SK-N-SH (cell line): ENCODE results near the gene PFDN1. TPM values are rescaled to one million over a fixed set of nuclear protein-coding genes. Genes with fewer than 3 reads are reported as not detected.

Source experiments
- CTCF ChIA-PET: fragments of 300-600, 350-600 bp; formaldehyde crosslinking; extraction: SDS; loops from one replicate; lab custom pipeline; 2021; lab: Yijun Ruan, JAX
- POLR2A ChIA-PET: fragments of 350-600 bp; sonication (Branson Sonifier 250); formaldehyde crosslinking; extraction: SDS; loops from one replicate; lab custom pipeline; 2020; ENCODE audit warnings: antibody characterized with exemption, inconsistent platforms; lab: Yijun Ruan, JAX
- DNase-seq: peaks from one replicate; pipeline ENCODE4 v3.0.0; 2012
- H2AFZ ChIP-seq: fragments of 200-600 bp; sonication (generic); 2 replicates; pipeline ENCODE4 v1.8.1; 2016; ENCODE audit warnings: antibody characterized with exemption, mild to moderate bottlenecking, low read depth
- H3F3A ChIP-seq: fragments of 200-600 bp; sonication (generic); replicated peaks from 2 replicates; pipeline ENCODE3; 2016; ENCODE audit warnings: antibody characterized with exemption, mild to moderate bottlenecking; ENCODE audit not compliant: insufficient read depth
- H3K27ac ChIP-seq, 2 experiments: fragments of 200-500 bp in 1 of 2; fragments of 200-600 bp in 1 of 2; sonication (Bioruptor generic) in 1 of 2; sonication (generic), shearing (Covaris generic) in 1 of 2; 2 replicates each; pipeline versions ENCODE4 v1.5.1 to v1.6.1; 2014 to 2016; ENCODE audit warnings: low read depth in 2 of 2, inconsistent platforms in 1 of 2, low read length in 1 of 2, mild to moderate bottlenecking in 1 of 2, mixed read lengths in 1 of 2
- H3K27me3 ChIP-seq: fragments of 200-600 bp; sonication (generic), shearing (Covaris generic); 2 replicates; pipeline ENCODE4 v1.6.1; 2016; ENCODE audit warnings: mixed run types; ENCODE audit not compliant: insufficient read depth
- H3K36me3 ChIP-seq, 2 experiments: fragments of 200-500 bp in 1 of 2; fragments of 200-600 bp in 1 of 2; sonication (Bioruptor generic) in 1 of 2; sonication (generic) in 1 of 2; replicated peaks in 1 of 2; 2 replicates each; pipeline versions ENCODE3 to v1.5.1; 2014 to 2016; ENCODE audit warnings: low read length in 1 of 2, mild to moderate bottlenecking in 1 of 2; ENCODE audit not compliant: insufficient read depth in 2 of 2, control insufficient read depth in 1 of 2
- H3K4me1 ChIP-seq, 2 experiments: fragments of 200-500 bp in 1 of 2; fragments of 200-600 bp in 1 of 2; sonication (Bioruptor generic) in 1 of 2; sonication (generic), shearing (Covaris generic) in 1 of 2; 2 replicates each; pipeline versions ENCODE4 v1.5.1 to v1.6.1; 2014 to 2016; ENCODE audit warnings: low read depth in 1 of 2, low read length in 1 of 2, mixed run types in 1 of 2; ENCODE audit not compliant: insufficient read depth in 2 of 2, control insufficient read depth in 1 of 2
- H3K4me2 ChIP-seq: fragments of 200-600 bp; sonication (generic), shearing (Covaris generic); 2 replicates; pipeline ENCODE4 v1.6.1; 2017; ENCODE audit warnings: mixed run types
- H3K4me3 ChIP-seq, 2 experiments: fragments of 200-500 bp in 1 of 2; fragments of 200-600 bp in 1 of 2; sonication (Bioruptor generic) in 1 of 2; sonication (generic), shearing (Covaris generic) in 1 of 2; 2 replicates each; pipeline versions ENCODE4 v1.5.1 to v1.8.1; 2014 to 2016; ENCODE audit warnings: low read depth in 2 of 2, inconsistent platforms in 1 of 2, low read length in 1 of 2, mild to moderate bottlenecking in 1 of 2, mixed read lengths in 1 of 2, moderate library complexity in 1 of 2
- H3K79me2 ChIP-seq: fragments of 200-600 bp; sonication (generic); 2 replicates; pipeline ENCODE4 v1.8.1; 2017; ENCODE audit warnings: mild to moderate bottlenecking; ENCODE audit not compliant: insufficient read depth
- H3K9ac ChIP-seq: fragments of 200-600 bp; sonication (generic); 2 replicates; pipeline ENCODE4 v1.6.1; 2017; ENCODE audit warnings: mixed run types
- H3K9me2 ChIP-seq: fragments of 200-600 bp; sonication (generic); 2 replicates; pipeline ENCODE4 v1.6.1; 2017; ENCODE audit warnings: mixed run types
- H3K9me3 ChIP-seq: fragments of 200-600 bp; sonication (generic); 2 replicates; pipeline ENCODE4 v1.6.1; 2017; ENCODE audit warnings: mixed run types, mild to moderate bottlenecking, moderate library complexity
- H4K20me1 ChIP-seq: fragments of 200-600 bp; sonication (generic); 2 replicates; pipeline ENCODE4 v1.6.1; 2017; ENCODE audit warnings: mild to moderate bottlenecking, mixed run types; ENCODE audit not compliant: insufficient read depth
- ELF1 ChIP-seq: IDR thresholded peaks from 2 replicates; pipeline ENCODE4 v1.4.0; 2012
- EP300 ChIP-seq, 2 experiments: IDR thresholded peaks; 2 replicates each; pipeline versions ENCODE4 v1.4.0 to v1.6.1; 2012; ENCODE audit warnings: borderline replicate concordance in 1 of 2, low read depth in 1 of 2, low read length in 1 of 2
- EZH2phosphoT487 ChIP-seq: fragments of 200-600 bp; sonication (generic); IDR thresholded peaks from 2 replicates; pipeline ENCODE4 v1.6.1; 2017; ENCODE audit warnings: low read depth, mixed run types, mild to moderate bottlenecking, antibody characterized with exemption, moderate library complexity, borderline replicate concordance
- FOSL2 ChIP-seq: IDR thresholded peaks from 2 replicates; pipeline ENCODE4 v1.4.0; 2012; ENCODE audit warnings: low read depth, mild to moderate bottlenecking, moderate library complexity, borderline replicate concordance
- FOXM1 ChIP-seq: IDR thresholded peaks from 2 replicates; pipeline ENCODE4 v1.4.0; 2012; ENCODE audit warnings: low read depth, mild to moderate bottlenecking
- GABPA ChIP-seq: IDR thresholded peaks from 2 replicates; pipeline ENCODE4 v1.4.0; 2012; ENCODE audit warnings: low read depth, mild to moderate bottlenecking
- GATA2 ChIP-seq: sonication (generic); formaldehyde crosslinking; IDR thresholded peaks from 2 replicates; pipeline ENCODE4 v1.5.0; 2020; ENCODE audit warnings: mild to moderate bottlenecking, missing genetic modification reagents
- JUND ChIP-seq: IDR thresholded peaks from 2 replicates; pipeline ENCODE4 v1.4.0; 2012
- MEF2A ChIP-seq: IDR thresholded peaks from 2 replicates; pipeline ENCODE4 v1.4.0; 2012; ENCODE audit warnings: low read depth, borderline replicate concordance
- MXI1 ChIP-seq: IDR thresholded peaks from 2 replicates; pipeline ENCODE4 v1.6.1; 2012; ENCODE audit warnings: mild to moderate bottlenecking, low read depth, low read length, improper control_type of control experiment
- NFIC ChIP-seq: IDR thresholded peaks from 2 replicates; pipeline ENCODE4 v1.4.0; 2012; ENCODE audit warnings: borderline replicate concordance
- NRF1 ChIP-seq: IDR thresholded peaks from 2 replicates; pipeline ENCODE4 v1.6.1; 2012; ENCODE audit warnings: low read depth, mild to moderate bottlenecking, low read length
- POLR2AphosphoS5 ChIP-seq: IDR thresholded peaks from 2 replicates; pipeline ENCODE4 v1.6.1; 2012; ENCODE audit warnings: low read depth, low read length
- RXRA ChIP-seq: IDR thresholded peaks from 2 replicates; pipeline ENCODE4 v1.4.0; 2012; ENCODE audit warnings: low read depth, mild to moderate bottlenecking, borderline replicate concordance
- SIN3A ChIP-seq: IDR thresholded peaks from 2 replicates; pipeline ENCODE4 v1.6.1; 2012; ENCODE audit warnings: low read depth, mild to moderate bottlenecking, low read length, moderate library complexity, borderline replicate concordance
- TCF12 ChIP-seq: IDR thresholded peaks from 2 replicates; pipeline ENCODE4 v1.4.0; 2012
- TEAD4 ChIP-seq: IDR thresholded peaks from 2 replicates; pipeline ENCODE4 v1.4.0; 2012; ENCODE audit warnings: mild to moderate bottlenecking, borderline replicate concordance; ENCODE audit not compliant: insufficient read depth
- WGBS: methylation state at CpG from one replicate; pipeline ENCODE4 v1.1.6; 2017; ENCODE audit warnings: low lambda C conversion rate; 5-methylcytosine and 5-hydroxymethylcytosine counted together
- polyA plus RNA-seq, 3 experiments: library from polyadenylated mRNA; depleted of rRNA; stranded (reverse); fragments of >200 nt; gene quantifications; 2 replicates each; pipeline ENCODE4 v1.2.3, GENCODE V29; 2012
- TF ChIP-seq, protein P1 (sequence below): IDR thresholded peaks from 2 replicates; pipeline ENCODE4 v1.4.0; 2012; ENCODE audit warnings: low read depth, borderline replicate concordance
- TF ChIP-seq, protein P2 (sequence below): IDR thresholded peaks from 2 replicates; pipeline ENCODE4 v1.4.0; 2012; ENCODE audit warnings: low read depth
- TF ChIP-seq, protein P3 (sequence below): fragments of 200-600 bp; sonication (generic); IDR thresholded peaks from 2 replicates; pipeline ENCODE4 v1.6.1; 2017; ENCODE audit warnings: antibody characterized with exemption, mild to moderate bottlenecking, moderate library complexity
- TF ChIP-seq, protein P4 (sequence below): IDR thresholded peaks from 2 replicates; pipeline ENCODE4 v1.6.1; 2012; ENCODE audit warnings: mild to moderate bottlenecking, low read depth, low read length, moderate library complexity
- TF ChIP-seq, protein P5 (sequence below): IDR thresholded peaks from 2 replicates; pipeline ENCODE4; 2012

The PFDN1 gene
- polyA plus RNA-seq, 1 of the 3 experiments (the other 2 are of a cell fraction), result 55.2 TPM

DNA sequence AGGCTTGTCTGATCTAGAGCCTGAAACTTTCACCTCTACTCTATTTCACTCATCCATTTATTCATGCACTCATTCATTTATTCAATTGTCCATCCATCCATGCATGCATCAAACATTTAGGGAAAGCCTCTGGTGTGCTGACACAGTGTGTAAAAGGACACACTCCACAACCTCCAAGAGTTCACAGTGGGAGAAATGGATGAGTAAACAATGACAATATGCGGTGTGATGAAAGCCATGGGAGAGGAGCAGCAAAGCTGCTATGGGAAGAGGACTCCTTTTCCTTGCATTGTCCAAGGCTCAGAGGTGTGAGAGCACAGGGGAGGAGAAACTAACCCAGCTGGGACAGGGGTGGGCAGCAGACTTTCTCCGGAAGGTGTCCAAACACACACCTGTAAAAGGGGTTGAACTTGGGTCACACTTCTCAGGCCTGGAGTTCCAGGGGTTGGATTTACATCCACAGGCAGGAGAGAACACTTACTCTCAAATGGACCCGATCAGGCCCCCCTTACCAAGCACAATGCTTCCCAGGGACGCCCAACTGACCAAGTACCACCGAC is 21.2 kb upstream of the PFDN1 start (continued):
- TF ChIP-seq NRF1 (no peak), JUND (no peak), GABPA (no peak), ELF1 (no peak)
- TF ChIP-seq, protein P1, sequence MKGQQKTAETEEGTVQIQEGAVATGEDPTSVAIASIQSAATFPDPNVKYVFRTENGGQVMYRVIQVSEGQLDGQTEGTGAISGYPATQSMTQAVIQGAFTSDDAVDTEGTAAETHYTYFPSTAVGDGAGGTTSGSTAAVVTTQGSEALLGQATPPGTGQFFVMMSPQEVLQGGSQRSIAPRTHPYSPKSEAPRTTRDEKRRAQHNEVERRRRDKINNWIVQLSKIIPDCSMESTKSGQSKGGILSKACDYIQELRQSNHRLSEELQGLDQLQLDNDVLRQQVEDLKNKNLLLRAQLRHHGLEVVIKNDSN, result no peak

DNA sequence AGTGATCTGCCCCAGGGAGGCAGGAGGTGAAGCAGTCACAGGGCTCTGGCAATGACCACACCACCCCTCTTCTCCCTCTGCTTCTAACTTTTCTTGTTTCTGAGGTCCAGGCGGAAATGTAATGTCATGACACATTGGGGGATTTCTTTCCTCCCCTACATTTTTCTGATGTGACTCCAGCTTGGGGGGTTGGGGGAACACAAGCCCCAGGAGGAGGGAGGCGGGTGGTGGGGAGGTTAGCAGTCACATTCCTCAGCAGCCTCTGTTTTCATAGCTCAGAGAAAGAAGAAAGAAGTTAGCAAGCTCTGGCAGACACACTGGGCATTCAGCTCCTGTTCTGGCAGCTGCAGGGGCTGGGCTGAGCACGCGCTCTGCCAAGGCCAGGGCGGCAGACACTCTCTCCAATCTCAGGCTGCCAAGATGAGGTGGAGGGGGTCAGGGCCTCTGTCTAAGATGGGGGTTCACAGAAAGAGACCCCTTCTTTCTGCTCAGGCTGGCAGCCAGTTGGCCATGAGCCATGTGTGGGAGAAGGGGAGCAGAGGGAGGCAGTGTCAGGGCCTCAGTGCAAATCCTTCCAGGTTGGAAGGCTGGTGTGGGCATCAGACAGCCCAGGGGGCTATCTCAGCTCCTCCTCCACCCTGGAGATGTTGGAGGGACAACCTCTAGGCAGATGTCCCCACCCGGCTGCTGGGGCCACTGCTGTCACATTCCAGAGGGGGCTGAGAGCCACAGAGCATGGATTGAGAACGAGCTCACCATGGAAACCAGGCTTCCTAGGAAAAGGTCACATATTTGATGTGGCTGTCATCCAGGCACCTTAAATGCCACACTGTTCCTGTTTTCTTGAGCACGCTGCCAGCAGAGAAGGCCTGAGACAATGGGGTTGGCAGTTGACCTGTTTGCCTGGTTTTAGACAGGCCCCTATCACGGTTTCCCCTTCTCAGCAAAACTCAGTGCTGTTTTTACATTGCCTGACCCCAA is 20.1 kb upstream of the PFDN1 start:
- no peak overlapping the region for H3K4me3 ChIP-seq
- POLR2A ChIA-PET, result no interaction called here
- no peak for DNase-seq
- TF ChIP-seq TEAD4 (peak; percentile 94), EZH2phosphoT487 (no peak), JUND (peak; percentile 94), FOXM1 (peak; percentile 45; the same call in 1 of the 2 replicates), SIN3A (0 out of 2 replicates have a peak, but pooled peaks have one; percentile 32), NRF1 (peak; percentile 19; the same call in 1 of the 2 replicates), ELF1 (peak; percentile 23; the same call in 1 of the 2 replicates), POLR2AphosphoS5 (peak; percentile 65; the same call in 1 of the 2 replicates), EP300 (IDR thresholded peaks at IDR 0.05; ENCODE audit: borderline replicate concordance in 1 of 2, low read depth in 1 of 2, low read length in 1 of 2) (peak in 1 of 2 experiments; percentile 94; a peak in 2 of 4 replicates), MXI1 (no peak), NFIC (peak; percentile 93), GATA2 (CRISPR knock-in tag) (no peak), FOSL2 (peak; percentile 95), TCF12 (peak; percentile 94), RXRA (peak; percentile 94), MEF2A (peak; percentile 69; the same call in 1 of the 2 replicates)
- TF ChIP-seq, protein P2, sequence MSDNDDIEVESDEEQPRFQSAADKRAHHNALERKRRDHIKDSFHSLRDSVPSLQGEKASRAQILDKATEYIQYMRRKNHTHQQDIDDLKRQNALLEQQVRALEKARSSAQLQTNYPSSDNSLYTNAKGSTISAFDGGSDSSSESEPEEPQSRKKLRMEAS, result peak; percentile 89
- TF ChIP-seq, protein P3, sequence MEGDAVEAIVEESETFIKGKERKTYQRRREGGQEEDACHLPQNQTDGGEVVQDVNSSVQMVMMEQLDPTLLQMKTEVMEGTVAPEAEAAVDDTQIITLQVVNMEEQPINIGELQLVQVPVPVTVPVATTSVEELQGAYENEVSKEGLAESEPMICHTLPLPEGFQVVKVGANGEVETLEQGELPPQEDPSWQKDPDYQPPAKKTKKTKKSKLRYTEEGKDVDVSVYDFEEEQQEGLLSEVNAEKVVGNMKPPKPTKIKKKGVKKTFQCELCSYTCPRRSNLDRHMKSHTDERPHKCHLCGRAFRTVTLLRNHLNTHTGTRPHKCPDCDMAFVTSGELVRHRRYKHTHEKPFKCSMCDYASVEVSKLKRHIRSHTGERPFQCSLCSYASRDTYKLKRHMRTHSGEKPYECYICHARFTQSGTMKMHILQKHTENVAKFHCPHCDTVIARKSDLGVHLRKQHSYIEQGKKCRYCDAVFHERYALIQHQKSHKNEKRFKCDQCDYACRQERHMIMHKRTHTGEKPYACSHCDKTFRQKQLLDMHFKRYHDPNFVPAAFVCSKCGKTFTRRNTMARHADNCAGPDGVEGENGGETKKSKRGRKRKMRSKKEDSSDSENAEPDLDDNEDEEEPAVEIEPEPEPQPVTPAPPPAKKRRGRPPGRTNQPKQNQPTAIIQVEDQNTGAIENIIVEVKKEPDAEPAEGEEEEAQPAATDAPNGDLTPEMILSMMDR, result no peak
- TF ChIP-seq, protein P4, sequence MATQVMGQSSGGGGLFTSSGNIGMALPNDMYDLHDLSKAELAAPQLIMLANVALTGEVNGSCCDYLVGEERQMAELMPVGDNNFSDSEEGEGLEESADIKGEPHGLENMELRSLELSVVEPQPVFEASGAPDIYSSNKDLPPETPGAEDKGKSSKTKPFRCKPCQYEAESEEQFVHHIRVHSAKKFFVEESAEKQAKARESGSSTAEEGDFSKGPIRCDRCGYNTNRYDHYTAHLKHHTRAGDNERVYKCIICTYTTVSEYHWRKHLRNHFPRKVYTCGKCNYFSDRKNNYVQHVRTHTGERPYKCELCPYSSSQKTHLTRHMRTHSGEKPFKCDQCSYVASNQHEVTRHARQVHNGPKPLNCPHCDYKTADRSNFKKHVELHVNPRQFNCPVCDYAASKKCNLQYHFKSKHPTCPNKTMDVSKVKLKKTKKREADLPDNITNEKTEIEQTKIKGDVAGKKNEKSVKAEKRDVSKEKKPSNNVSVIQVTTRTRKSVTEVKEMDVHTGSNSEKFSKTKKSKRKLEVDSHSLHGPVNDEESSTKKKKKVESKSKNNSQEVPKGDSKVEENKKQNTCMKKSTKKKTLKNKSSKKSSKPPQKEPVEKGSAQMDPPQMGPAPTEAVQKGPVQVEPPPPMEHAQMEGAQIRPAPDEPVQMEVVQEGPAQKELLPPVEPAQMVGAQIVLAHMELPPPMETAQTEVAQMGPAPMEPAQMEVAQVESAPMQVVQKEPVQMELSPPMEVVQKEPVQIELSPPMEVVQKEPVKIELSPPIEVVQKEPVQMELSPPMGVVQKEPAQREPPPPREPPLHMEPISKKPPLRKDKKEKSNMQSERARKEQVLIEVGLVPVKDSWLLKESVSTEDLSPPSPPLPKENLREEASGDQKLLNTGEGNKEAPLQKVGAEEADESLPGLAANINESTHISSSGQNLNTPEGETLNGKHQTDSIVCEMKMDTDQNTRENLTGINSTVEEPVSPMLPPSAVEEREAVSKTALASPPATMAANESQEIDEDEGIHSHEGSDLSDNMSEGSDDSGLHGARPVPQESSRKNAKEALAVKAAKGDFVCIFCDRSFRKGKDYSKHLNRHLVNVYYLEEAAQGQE, result peak; percentile 76; the same call in 1 of the 2 replicates
- TF ChIP-seq, protein P5, sequence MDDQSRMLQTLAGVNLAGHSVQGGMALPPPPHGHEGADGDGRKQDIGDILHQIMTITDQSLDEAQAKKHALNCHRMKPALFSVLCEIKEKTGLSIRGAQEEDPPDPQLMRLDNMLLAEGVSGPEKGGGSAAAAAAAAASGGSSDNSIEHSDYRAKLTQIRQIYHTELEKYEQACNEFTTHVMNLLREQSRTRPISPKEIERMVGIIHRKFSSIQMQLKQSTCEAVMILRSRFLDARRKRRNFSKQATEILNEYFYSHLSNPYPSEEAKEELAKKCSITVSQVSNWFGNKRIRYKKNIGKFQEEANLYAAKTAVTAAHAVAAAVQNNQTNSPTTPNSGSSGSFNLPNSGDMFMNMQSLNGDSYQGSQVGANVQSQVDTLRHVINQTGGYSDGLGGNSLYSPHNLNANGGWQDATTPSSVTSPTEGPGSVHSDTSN, result peak; percentile 87

More for the DNA sequence above, 20.1 kb upstream of the PFDN1 start:
- CTCF ChIA-PET, result interaction anchor here (1.6 to 2.6 kb wide), 2 partner anchors 29 to 79 kb away, joined by 7 to 15 read pairs; no protein-coding TSS in a partner anchor
- peak overlapping the region; percentile 32 to 94; a peak in 3 of 4 replicates for H3K27ac ChIP-seq
- no peaks in the 10 kb centered on the region for H3K9me2 ChIP-seq
- no peaks in the 10 kb centered on the region for H3K9me3 ChIP-seq
- peaks cover 23% of the 10 kb centered on the region for H3F3A ChIP-seq
- 35% methylated on average over 9 of the region's 9 CpGs for WGBS
- no peaks in the 10 kb centered on the region for H3K27me3 ChIP-seq
- H3K4me2 ChIP-seq, result peak overlapping the region; percentile 59
- H3K79me2 ChIP-seq, result no peaks in the 10 kb centered on the region
- peaks cover 7 to 33% of the 10 kb centered on the region in 2 experiments; a peak in 3 of 4 replicates for H3K4me1 ChIP-seq
- H4K20me1 ChIP-seq, result no peaks in the 10 kb centered on the region
- H2AFZ ChIP-seq, result no peak overlapping the region
- peak overlapping the region; percentile 68 for H3K9ac ChIP-seq
- H3K36me3 ChIP-seq, result no peaks in the 10 kb centered on the region
